Sigmoid colon (tissue), 4 donors: Measurements from ENCODE around the gene PPP6C.

Experiments
- CTCF ChIP-seq, 4 experiments: fragments of 450-650 bp in 3 of 4; fragments of 200-600 bp in 1 of 4; IDR thresholded peaks; one replicate each; pipeline ENCODE4 v1.5.1; 2016 to 2019; ENCODE audit warnings: antibody characterized with exemption in 4 of 4, mild to moderate bottlenecking in 3 of 4, moderate library complexity in 2 of 4
- EP300 ChIP-seq, 4 donors: sonication (generic); formaldehyde crosslinking; IDR thresholded peaks; one replicate each; pipeline ENCODE4 v1.6.1; 2017; ENCODE audit warnings: antibody characterized with exemption in 4 of 4
- POLR2A ChIP-seq, 2 donors: fragments of 450-650 bp; IDR thresholded peaks; one replicate each; pipeline ENCODE4 v1.6.1; 2016; ENCODE audit warnings: antibody characterized with exemption in 2 of 2, mild to moderate bottlenecking in 2 of 2, moderate library complexity in 2 of 2

- TF ChIP-seq EP300 (IDR thresholded peaks at IDR 0.05) = no peak
- no peak for TF ChIP-seq CTCF (IDR thresholded peaks at IDR 0.05)
- no peak for TF ChIP-seq POLR2A (IDR thresholded peaks at IDR 0.05)
These were observed 48.7 kb upstream of the PPP6C start for GRCh38 chr9:125238127-125238914.
